HEK293T (cell line): ENCODE measurements around the gene PDSS2.

Experiments used
- ARNT ChIP-seq: fragments of 450-650 bp; IDR thresholded peaks from 2 replicates; pipeline ENCODE4 v1.6.1; 2017; ENCODE audit warnings: mild to moderate bottlenecking
- CTBP1 ChIP-seq: fragments of 450-650 bp; IDR thresholded peaks from 2 replicates; pipeline ENCODE4 v1.6.1; 2016; ENCODE audit warnings: borderline replicate concordance
- FOXA1 ChIP-seq: fragments of 450-650 bp; IDR thresholded peaks from 2 replicates; pipeline ENCODE4 v1.6.1; 2016; ENCODE audit warnings: mild to moderate bottlenecking
- TARDBP ChIP-seq: fragments of 450-650 bp; IDR thresholded peaks from 2 replicates; pipeline ENCODE4 v1.6.1; 2016

DNA sequence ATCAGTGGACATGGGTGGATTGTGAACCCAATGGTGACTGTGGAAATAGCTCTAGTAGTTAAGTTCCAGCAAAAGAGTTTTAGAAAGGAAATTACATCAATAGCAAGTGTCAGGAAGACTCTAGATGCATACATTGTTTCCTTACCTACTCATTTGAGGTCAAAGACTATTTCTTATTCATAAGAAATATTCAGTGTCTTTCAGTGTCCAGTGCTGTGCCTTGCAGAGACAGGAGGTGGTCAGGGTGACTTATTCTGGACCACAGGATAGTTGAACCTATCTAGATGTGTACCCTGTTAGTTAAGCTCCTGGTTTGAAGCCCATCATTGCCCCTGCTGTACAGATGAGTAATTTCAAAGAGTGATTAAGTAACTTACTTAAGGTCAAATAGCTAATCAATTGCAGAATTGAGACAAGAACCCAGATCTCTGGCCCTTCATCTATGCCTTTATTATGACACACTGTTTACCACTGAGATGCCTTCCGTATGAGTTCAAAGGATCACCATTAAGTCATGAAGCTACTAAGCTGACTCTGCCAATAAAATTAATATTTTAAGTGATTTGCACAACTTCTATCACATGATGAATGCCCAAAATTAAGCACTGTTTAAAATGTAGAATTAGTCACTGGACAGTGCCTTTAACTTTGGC lies 136.1 kb downstream of the PDSS2 start:
- TF ChIP-seq TARDBP (no peak), CTBP1 (no peak), FOXA1 (no peak), ARNT (no peak)
